DND-41 (cell line): ENCODE results near the gene ABCC8.

Source experiments
- EZH2 ChIP-seq: IDR thresholded peaks from 3 replicates; pipeline ENCODE4 v1.6.1; 2012; ENCODE audit warnings: borderline replicate concordance, low read depth, mild to moderate bottlenecking, moderate library complexity, low read length, inconsistent platforms; ENCODE audit not compliant: severe bottlenecking
- TF ChIP-seq, protein P1 (sequence below): IDR thresholded peaks from 2 replicates; pipeline ENCODE4 v1.5.1; 2012; ENCODE audit warnings: borderline replicate concordance, low read length, moderate library complexity, mild to moderate bottlenecking; ENCODE audit not compliant: poor library complexity, severe bottlenecking; ENCODE audit errors: extremely low read depth

DNA sequence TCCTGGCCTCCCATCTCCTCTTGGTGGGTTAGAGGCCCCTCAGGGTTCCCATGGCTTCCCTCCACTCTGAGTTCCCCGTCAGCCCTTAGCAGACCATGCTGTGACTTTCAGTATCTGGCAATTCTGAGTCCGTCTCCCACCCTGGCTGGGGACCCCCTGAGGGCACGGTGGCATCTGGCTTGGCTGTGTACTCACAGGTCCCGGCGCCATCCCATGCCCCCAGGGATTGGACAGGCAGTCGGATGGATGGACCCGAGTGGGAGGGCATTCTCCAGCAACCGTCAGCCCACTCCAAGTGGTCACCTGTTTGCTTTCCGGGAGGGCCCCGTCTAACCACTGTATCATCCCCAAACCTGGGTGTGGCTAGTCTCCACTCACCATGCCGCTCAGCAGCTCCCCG, 24.0 kb upstream of the ABCC8 start:
- TF ChIP-seq, protein P1, sequence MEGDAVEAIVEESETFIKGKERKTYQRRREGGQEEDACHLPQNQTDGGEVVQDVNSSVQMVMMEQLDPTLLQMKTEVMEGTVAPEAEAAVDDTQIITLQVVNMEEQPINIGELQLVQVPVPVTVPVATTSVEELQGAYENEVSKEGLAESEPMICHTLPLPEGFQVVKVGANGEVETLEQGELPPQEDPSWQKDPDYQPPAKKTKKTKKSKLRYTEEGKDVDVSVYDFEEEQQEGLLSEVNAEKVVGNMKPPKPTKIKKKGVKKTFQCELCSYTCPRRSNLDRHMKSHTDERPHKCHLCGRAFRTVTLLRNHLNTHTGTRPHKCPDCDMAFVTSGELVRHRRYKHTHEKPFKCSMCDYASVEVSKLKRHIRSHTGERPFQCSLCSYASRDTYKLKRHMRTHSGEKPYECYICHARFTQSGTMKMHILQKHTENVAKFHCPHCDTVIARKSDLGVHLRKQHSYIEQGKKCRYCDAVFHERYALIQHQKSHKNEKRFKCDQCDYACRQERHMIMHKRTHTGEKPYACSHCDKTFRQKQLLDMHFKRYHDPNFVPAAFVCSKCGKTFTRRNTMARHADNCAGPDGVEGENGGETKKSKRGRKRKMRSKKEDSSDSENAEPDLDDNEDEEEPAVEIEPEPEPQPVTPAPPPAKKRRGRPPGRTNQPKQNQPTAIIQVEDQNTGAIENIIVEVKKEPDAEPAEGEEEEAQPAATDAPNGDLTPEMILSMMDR, result no peak
- TF ChIP-seq EZH2, result no peak
